Measurements from ENCODE around the gene SLC16A6. TPM values are rescaled to one million over a fixed set of nuclear protein-coding genes. Genes with fewer than 3 reads are reported as not detected.

SLC16A6 gene
- total RNA-seq, 1 donor = 0.09 TPM

DNA sequence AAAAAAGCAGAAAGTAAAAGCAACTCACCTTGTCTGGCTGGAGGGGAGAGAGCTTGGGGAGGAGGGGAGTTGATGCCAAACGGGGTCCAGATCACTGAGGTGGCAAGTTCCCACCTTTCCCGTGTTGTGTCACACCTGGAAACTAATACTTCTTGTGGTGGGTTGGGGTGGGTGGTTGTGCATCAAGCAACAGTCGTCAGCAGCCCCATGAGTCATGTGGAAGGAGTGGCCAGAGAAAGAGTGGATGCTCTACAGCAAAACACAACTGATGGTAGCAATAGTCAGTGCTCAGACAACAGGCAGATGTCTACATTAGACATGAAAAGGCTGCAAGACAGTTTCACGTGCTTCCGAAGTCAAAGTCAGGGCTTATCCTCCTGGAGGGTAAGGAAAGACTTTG lies 35.8 kb upstream of the SLC16A6 start:
- H3K4me3 ChIP-seq (ENCODE audit: low read depth, low read length) = no peak overlapping the region
- no peak for DNase-seq (ENCODE audit: low read depth)
- TF ChIP-seq, protein P1, sequence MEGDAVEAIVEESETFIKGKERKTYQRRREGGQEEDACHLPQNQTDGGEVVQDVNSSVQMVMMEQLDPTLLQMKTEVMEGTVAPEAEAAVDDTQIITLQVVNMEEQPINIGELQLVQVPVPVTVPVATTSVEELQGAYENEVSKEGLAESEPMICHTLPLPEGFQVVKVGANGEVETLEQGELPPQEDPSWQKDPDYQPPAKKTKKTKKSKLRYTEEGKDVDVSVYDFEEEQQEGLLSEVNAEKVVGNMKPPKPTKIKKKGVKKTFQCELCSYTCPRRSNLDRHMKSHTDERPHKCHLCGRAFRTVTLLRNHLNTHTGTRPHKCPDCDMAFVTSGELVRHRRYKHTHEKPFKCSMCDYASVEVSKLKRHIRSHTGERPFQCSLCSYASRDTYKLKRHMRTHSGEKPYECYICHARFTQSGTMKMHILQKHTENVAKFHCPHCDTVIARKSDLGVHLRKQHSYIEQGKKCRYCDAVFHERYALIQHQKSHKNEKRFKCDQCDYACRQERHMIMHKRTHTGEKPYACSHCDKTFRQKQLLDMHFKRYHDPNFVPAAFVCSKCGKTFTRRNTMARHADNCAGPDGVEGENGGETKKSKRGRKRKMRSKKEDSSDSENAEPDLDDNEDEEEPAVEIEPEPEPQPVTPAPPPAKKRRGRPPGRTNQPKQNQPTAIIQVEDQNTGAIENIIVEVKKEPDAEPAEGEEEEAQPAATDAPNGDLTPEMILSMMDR (IDR thresholded peaks at IDR 0.05; ENCODE audit: insufficient read depth, low read length) = no peak

DNA sequence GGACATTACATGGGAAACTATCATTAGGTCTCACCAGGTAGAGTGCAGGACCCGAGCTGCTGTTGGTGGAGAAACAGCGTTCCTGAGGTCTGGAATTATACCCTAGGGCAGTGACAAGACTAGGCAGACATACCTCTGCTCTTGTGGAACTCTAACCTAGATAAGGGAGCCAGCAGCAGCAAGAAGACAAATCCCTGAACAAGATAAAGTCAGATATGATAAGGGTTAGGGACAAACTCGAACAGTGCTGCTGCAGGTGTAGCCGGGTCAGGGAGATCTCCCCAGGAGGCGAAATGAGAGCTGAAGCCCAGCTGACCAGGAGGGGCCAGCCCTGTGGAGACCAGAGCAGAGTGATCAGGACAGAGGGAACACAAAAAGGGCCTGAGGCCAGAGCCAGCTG lies 35.0 kb upstream of the SLC16A6 start:
- TF ChIP-seq, protein P1 (IDR thresholded peaks at IDR 0.05; ENCODE audit: insufficient read depth, low read length) = no peak
- H3K4me3 ChIP-seq (ENCODE audit: low read depth, low read length) = no peak overlapping the region
- DNase-seq (ENCODE audit: low read depth) = no peak

DNA sequence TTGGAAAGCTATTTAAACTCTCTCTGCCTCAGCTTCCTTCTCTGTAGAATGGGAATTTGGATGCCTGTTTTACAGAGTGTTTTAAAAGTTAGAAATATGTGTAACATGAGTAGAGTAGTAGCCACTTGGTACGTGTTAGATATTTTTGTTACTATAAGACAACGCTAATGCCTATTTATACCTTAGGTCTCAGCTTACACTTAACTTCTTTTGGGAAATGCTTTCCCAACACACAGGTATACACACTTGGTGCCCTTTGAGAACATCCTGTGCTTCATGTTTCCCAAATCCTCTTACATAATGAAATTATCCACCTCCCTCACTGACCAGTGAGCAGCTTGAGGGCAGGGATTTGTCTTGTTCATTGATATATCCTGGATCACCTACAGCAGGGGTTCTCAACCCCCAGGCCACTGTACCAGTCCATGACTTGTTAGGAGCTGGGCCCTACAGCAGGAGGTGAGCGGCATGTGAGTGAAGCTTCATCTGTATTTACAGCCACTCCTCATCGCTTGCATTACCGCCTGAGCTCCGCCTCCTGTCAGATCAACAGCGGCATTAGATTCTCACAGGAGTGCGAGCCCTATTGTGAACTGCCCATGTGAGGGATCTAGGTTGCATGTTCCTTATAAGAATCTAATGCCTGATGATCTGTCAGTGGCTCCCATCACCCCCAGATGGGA lies 33.9 kb upstream of the SLC16A6 start:
- H3K4me3 ChIP-seq (ENCODE audit: low read depth, low read length) = no peak overlapping the region
- no peak for DNase-seq (ENCODE audit: low read depth)
- TF ChIP-seq, protein P1 (IDR thresholded peaks at IDR 0.05; ENCODE audit: insufficient read depth, low read length) = no peak

DNA sequence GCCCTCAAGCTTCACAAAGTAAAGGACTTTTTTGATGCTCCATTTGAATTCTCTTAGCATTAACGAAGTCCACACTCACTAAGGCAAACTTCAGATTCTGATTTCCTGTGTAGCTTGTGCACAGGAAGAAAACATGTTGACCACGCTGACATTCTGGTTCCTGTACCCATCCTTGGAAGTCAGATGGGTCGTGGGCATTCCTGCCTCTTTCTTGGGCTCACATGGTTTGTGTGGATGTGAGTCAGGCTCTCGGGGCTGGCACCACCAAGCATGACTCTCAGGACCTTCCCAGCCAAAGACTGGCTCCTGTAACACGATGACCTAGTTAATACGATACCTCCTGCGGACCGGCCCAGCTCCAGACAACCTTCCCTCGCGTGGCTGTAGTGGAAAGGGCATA lies 33.2 kb upstream of the SLC16A6 start:
- TF ChIP-seq, protein P1 (IDR thresholded peaks at IDR 0.05; ENCODE audit: insufficient read depth, low read length) = no peak
- no peak overlapping the region for H3K4me3 ChIP-seq (ENCODE audit: low read depth, low read length)
- no peak for DNase-seq (ENCODE audit: low read depth)

DNA sequence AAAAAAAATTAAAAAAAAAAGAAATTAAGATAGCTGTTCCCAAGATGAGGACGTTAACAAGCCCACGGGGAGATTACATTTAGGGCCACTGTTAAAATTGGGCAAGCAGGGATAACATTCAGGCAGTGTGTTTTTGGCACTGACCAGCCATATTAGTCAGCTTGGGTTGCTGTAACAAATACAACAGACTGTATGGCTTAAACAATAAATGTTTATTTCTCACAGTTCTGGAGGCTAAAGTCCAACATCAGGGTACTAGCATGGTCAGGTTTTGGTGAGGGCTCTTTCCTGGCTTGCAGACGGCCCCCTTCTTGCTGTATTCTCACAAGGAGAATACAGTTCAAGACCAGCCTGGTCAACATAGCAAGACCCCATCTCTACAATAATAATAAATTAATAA lies 31.7 kb upstream of the SLC16A6 start:
- TF ChIP-seq, protein P1 (IDR thresholded peaks at IDR 0.05; ENCODE audit: insufficient read depth, low read length) = no peak
- no peak for DNase-seq (ENCODE audit: low read depth)
- no peak overlapping the region for H3K4me3 ChIP-seq (ENCODE audit: low read depth, low read length)

DNA sequence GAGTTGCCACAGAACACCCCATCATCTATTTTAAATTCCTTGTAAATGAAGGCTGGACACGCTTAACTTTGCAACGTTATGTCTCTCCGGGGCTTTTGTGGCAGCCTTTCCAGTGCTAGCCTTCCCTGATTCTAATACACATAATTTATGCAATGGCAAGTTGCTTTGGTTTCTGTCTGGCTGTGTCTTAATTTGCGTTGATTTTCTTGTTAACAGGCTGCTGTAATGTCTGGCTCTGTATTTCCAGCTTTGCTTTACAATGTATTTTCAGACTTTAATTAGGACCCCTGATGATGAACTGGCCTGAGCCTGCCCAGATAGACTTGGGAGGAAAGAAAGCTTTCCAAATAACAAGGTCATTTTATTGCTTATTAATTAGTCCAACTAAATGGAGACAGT lies 30.6 kb upstream of the SLC16A6 start:
- no peak overlapping the region for H3K4me3 ChIP-seq (ENCODE audit: low read depth, low read length)
- TF ChIP-seq, protein P1 (IDR thresholded peaks at IDR 0.05; ENCODE audit: insufficient read depth, low read length) = no peak
- no peak for DNase-seq (ENCODE audit: low read depth)

Measured in fibroblast of the aortic adventitia (primary cell).